Measurements from ENCODE around the gene NOD2.

The NOD2 gene

GRCh38 chr16:50695017-50696000 lies 1.9 kb downstream of the NOD2 start:
- DNase-seq = no peak

GRCh38 chr16:50696126-50696525 lies 2.7 kb downstream of the NOD2 start:
- no peak for DNase-seq

GRCh38 chr16:50696575-50697420 lies 3.4 kb downstream of the NOD2 start:
- no peak for DNase-seq

- no peak for DNase-seq
Measured at GRCh38 chr16:50697421-50697715, 4.0 kb downstream of the NOD2 start.

- no peak for DNase-seq
Measured at GRCh38 chr16:50697881-50698767, 4.7 kb downstream of the NOD2 start.

- no peak for DNase-seq
Measured at GRCh38 chr16:50699326-50700159, 6.1 kb downstream of the NOD2 start.

GRCh38 chr16:50702725-50703124 lies 9.3 kb downstream of the NOD2 start:
- DNase-seq = no peak

- no peak for DNase-seq
Measured at GRCh38 chr16:50704245-50704644, 10.8 kb downstream of the NOD2 start.

- no peak for DNase-seq
Measured at GRCh38 chr16:50705436-50706110, 12.2 kb downstream of the NOD2 start.

GRCh38 chr16:50706250-50706649 lies 12.8 kb downstream of the NOD2 start:
- DNase-seq = no peak

- DNase-seq = no peak
Measured at GRCh38 chr16:50708373-50709060, 15.1 kb downstream of the NOD2 start.

GRCh38 chr16:50709061-50709684 lies 15.8 kb downstream of the NOD2 start:
- DNase-seq = no peak

GRCh38 chr16:50709980-50710379 lies 16.6 kb downstream of the NOD2 start:
- DNase-seq = no peak

GRCh38 chr16:50711040-50711439 lies 17.6 kb downstream of the NOD2 start:
- no peak for DNase-seq

GRCh38 chr16:50711862-50712559 lies 18.6 kb downstream of the NOD2 start:
- no peak for DNase-seq

- DNase-seq = no peak
Measured at GRCh38 chr16:50712560-50712898, 19.1 kb downstream of the NOD2 start.

- no peak for DNase-seq
Measured at GRCh38 chr16:50712956-50713355, 19.6 kb downstream of the NOD2 start.

- DNase-seq = no peak
Measured at GRCh38 chr16:50717091-50717490, 23.7 kb downstream of the NOD2 start.

GRCh38 chr16:50717494-50717893 lies 24.1 kb downstream of the NOD2 start:
- DNase-seq = no peak

Data from activated naive CD4-positive, alpha-beta T cell (primary cell).